Activated naive CD4-positive, alpha-beta T cell treated with anti-CD3 and anti-CD28 coated beads, Interleukin-2, amount 50 U/mL, for 72 hours (primary cell): ENCODE results near the gene BOK. TPM values are rescaled to one million over a fixed set of nuclear protein-coding genes. Genes with fewer than 3 reads are reported as not detected.

Experiments used
- ATAC-seq, 2 donors: fragments of 150-1000 bp; cut with Tn5 transposase; 2 replicates each; pipeline ENCODE4 v1.10.0; 2021; ENCODE audit warnings: mild to moderate bottlenecking in 2 of 2, moderate library complexity in 2 of 2
- DNase-seq, 2 donors: peaks; one replicate each; pipeline ENCODE4 v3.0.0; 2021 to 2022; ENCODE audit warnings: low spot score in 2 of 2
- H3K27ac Mint-ChIP-seq, 2 donors: one replicate each; pipeline ENCODE4 v1.8.0; 2022; ENCODE audit warnings: mild to moderate bottlenecking in 2 of 2, mixed read lengths in 2 of 2
- H3K36me3 Mint-ChIP-seq, 2 donors: one replicate each; pipeline ENCODE4 v1.8.0; 2022; ENCODE audit warnings: mixed read lengths in 2 of 2
- H3K9me3 Mint-ChIP-seq, 2 donors: one replicate each; pipeline ENCODE4 v1.8.0; 2022; ENCODE audit warnings: mixed read lengths in 2 of 2
- total RNA-seq, 2 donors: library from RNA; stranded (reverse); gene quantifications; one replicate each; pipeline ENCODE4 v1.2.3, GENCODE V29; 2022

The BOK gene
- total RNA-seq, 2 donors from 2014 or later = 0.35 TPM; not detected in 1

- ATAC-seq (no peak), DNase-seq (no peak)
- Mint-ChIP-seq H3K36me3 (peaks cover 4 to 9% of the 10 kb centered on the region in 2 donors), H3K9me3 (no peaks in the 10 kb centered on the region), H3K27ac (peak overlapping the region in 1 of 2 donors; percentile 36)
Measured at GRCh38 chr2:241601841-241602240, 43.3 kb downstream of the BOK start.

DNA sequence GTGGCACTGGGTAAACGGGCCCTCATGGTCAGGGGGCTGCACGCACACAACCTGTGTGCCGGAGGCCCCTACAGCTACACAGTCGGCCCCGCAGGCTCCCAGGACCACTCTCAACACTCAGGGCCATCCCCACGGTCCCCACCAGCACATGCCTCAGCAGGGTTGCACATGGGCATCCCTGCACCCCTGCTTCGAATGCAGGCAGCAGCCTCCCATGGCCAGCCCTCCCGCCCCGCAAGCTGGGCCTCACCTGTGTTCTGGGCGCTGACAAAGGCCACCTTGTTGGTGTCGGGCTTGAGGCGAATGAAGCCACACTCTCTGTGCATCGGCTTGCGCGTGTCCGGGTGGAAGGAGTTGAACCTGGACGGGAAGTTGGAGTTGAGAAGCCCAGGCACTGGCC is 44.2 kb downstream of the BOK start:
- H3K36me3 Mint-ChIP-seq = peaks cover under 1 to 15% of the 10 kb centered on the region in 2 donors
- H3K27ac Mint-ChIP-seq = no peak overlapping the region
- no peak for DNase-seq
- H3K9me3 Mint-ChIP-seq = no peaks in the 10 kb centered on the region
- no peak for ATAC-seq

- Mint-ChIP-seq H3K27ac (no peak overlapping the region), H3K36me3 (peaks cover 5 to 16% of the 10 kb centered on the region in 2 donors), H3K9me3 (no peaks in the 10 kb centered on the region)
- ATAC-seq = no peak
- DNase-seq = no peak
Measured at GRCh38 chr2:241603686-241604085, 45.1 kb downstream of the BOK start.

DNA sequence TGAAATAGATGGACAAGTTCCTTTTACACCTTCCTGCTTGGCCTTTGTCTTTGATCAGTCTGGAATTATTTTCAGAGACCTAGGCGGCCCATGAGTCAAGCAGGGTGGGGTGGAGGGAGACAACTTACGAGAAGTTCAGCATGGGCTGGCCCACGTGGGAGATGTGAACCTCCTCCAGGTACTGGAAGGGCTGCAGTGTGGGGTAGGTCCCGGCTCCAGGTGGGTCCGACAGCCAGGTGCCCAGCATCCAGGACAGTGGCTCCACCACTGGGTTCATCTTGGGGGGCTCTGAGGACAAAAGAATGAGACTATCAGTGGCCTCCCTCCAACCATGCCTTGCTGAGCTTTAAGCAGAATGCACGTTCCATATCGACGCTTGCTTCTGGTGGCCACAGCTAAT is 47.6 kb downstream of the BOK start:
- Mint-ChIP-seq H3K36me3 (peaks cover 9 to 14% of the 10 kb centered on the region in 2 donors), H3K9me3 (no peaks in the 10 kb centered on the region), H3K27ac (no peak overlapping the region)
- ATAC-seq = no peak
- no peak for DNase-seq

DNA sequence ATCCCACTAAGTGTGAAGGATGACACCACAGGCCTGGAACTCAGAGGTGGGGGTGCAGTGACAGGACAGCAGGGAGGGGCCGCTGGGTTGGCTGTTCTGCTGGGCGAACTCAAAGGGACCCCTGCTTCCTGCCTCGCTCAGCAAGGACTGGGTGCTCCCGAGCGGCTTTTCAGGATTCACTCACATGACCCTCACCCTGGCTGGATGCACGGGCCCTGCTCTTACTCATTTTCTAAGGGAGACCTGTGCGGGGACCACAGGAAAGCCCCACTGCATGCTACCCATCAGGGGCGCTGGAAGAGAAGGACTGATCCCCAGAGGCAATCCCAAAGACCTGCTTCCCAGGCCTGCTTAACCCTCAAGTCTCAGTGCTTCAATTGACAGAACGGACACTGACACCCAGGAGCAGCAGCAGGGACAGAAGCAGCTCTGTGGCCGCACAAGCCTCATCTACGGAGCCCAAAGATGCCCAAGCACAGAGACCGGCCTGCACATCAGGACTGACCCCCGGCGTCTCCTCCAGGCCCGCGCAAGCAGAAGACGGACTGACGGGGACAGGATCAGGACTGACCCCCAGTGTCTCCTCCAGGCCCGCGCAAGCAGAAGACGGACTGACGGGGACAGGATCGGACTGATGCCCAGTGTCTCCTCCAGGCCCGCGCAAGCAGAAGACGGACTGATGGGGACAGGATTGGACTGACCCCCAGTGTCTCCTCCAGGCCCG is 48.8 kb downstream of the BOK start:
- Mint-ChIP-seq H3K27ac (no peak overlapping the region), H3K36me3 (peaks cover 7 to 9% of the 10 kb centered on the region in 2 donors), H3K9me3 (no peaks in the 10 kb centered on the region)
- DNase-seq (no peak), ATAC-seq (no peak)

- DNase-seq (no peak), ATAC-seq (peak in 1 of 2 donors; percentile 8)
- Mint-ChIP-seq H3K9me3 (no peaks in the 10 kb centered on the region), H3K36me3 (peaks cover 7 to 9% of the 10 kb centered on the region in 2 donors), H3K27ac (no peak overlapping the region)
Measured at GRCh38 chr2:241608881-241609280, 50.3 kb downstream of the BOK start.

- Mint-ChIP-seq H3K27ac (peak overlapping the region; percentile 80 to 90), H3K36me3 (peaks cover 7 to 9% of the 10 kb centered on the region in 2 donors), H3K9me3 (no peaks in the 10 kb centered on the region)
- peak; percentile 98 to 99 for ATAC-seq
- DNase-seq = peak; percentile 79 to 96
Measured at GRCh38 chr2:241609859-241610793, 51.6 kb downstream of the BOK start.

GRCh38 chr2:241611062-241611461 is 52.5 kb downstream of the BOK start:
- ATAC-seq = no peak
- Mint-ChIP-seq H3K36me3 (peaks cover 9 to 12% of the 10 kb centered on the region in 2 donors), H3K27ac (peak overlapping the region in 1 of 2 donors; percentile 80), H3K9me3 (no peaks in the 10 kb centered on the region)
- DNase-seq = no peak

- Mint-ChIP-seq H3K27ac (no peak overlapping the region), H3K9me3 (no peaks in the 10 kb centered on the region), H3K36me3 (peaks cover 11 to 12% of the 10 kb centered on the region in 2 donors)
- DNase-seq (no peak), ATAC-seq (no peak)
Measured at GRCh38 chr2:241612156-241613016, 53.8 kb downstream of the BOK start.

DNA sequence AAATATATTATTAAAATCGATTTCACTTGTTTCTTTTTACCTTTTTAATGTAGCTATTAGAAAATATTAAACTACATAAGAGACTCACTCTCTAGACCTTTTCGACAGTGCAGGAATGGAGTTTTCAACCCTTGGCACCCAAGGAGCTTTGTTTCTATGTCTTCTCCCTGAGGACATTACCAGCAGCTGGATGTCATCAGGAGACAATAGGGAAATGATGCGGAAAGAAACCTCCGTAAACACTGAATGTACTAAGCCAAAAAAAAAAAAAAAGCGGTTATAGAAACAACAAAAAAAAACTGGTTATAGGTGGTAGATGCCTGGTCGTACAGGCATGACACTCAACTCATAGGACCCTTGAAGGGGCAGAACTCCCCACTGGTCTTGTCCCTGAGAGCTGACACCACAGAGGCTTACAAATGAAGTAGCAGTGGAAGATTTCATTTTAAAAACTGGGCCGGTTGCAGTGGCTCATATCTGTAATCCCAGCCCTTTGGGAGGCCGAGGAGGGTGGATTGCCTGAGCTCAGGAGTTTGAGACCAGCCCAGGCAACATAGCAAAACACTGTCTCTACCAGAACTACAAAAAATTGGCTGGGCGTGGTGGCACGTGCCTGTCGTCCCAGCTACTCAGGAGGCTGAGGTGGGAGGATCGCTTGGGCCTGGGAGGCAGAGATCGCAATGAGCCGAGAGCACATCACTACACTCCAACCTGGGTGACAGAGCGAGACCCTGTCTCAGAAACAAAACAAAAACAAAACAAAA is 54.7 kb downstream of the BOK start:
- Mint-ChIP-seq H3K36me3 (peaks cover 11 to 20% of the 10 kb centered on the region in 2 donors), H3K27ac (no peak overlapping the region), H3K9me3 (no peaks in the 10 kb centered on the region)
- no peak for ATAC-seq
- DNase-seq = no peak

GRCh38 chr2:241615041-241615440 is 56.5 kb downstream of the BOK start:
- ATAC-seq = no peak
- no peak for DNase-seq
- peaks cover 16 to 26% of the 10 kb centered on the region in 2 donors for H3K36me3 Mint-ChIP-seq
- peaks cover 4 to 9% of the 10 kb centered on the region in 2 donors for H3K9me3 Mint-ChIP-seq
- H3K27ac Mint-ChIP-seq = no peak overlapping the region

DNA sequence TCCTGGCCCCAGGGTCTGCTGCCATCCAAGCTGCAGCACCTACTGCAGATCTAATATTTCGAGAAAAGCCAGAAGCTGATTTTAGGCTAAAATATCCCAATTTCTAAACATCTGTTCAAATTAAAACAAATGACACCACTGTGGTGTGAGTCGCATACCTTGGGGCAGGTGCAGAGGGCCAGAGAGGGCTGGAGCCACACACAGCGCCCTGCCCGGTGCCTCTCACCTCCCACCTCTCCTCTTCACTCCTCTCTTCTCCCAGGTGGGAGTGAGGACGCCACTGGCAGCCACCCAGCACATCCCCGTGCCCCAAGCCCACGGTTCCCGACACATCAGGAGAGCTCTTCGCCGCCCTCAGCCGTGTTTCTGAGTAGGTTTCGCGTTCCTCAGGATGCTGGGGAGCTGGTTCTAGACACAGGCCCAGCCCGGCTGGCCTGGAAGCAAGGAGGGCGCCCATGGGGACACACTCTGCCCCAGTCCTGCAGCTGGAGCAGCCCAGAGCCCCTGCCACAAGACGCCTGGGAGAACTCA is 57.0 kb downstream of the BOK start:
- no peak for DNase-seq
- Mint-ChIP-seq H3K36me3 (peaks cover 18 to 28% of the 10 kb centered on the region in 2 donors), H3K9me3 (peaks cover 5 to 14% of the 10 kb centered on the region in 2 donors), H3K27ac (peak overlapping the region; percentile 49 to 96)
- ATAC-seq = no peak

- Mint-ChIP-seq H3K36me3 (peaks cover 23 to 36% of the 10 kb centered on the region in 2 donors), H3K9me3 (peaks cover 11 to 20% of the 10 kb centered on the region in 2 donors), H3K27ac (peak overlapping the region; percentile 49 to 96)
- DNase-seq (no peak), ATAC-seq (no peak)
Measured at GRCh38 chr2:241616168-241617125, 57.9 kb downstream of the BOK start.

DNA sequence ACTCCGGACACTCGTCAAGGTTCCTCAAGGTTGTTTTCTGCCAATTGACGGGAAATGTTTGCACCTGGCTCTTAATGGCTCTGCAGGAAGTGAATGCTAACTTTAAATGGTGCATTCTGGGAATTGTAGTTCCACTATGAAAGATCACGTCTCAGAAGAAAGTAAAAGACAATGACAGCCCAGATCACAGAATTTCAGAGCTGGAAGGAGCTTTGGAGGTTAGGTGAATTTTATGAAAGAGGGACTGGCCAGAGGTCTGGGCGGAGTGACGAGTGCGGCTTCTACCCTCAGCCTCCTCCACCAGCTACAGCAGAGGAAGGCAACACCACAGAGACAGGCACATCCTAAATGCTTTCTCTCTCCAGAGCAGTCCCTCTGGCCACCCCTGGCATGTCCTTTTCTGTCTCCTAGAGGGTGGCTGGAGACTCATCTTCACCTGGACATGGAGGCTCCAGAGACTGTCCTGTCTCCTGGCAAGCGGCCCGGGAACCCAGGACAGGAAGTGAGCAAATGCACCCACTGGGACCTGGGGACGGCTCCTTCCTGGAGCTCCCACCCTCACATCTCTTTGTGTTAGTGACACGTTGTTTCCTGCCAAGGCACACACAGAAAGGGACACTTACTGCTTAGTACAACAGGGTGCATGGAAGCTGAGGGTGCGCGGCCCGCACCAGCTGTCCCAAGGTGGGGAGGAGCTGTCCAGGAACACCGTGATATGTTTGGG is 59.0 kb downstream of the BOK start:
- peak overlapping the region; percentile 73 to 94 for H3K27ac Mint-ChIP-seq
- H3K36me3 Mint-ChIP-seq = peaks cover 26 to 40% of the 10 kb centered on the region in 2 donors
- peaks cover 13 to 23% of the 10 kb centered on the region in 2 donors for H3K9me3 Mint-ChIP-seq
- ATAC-seq (peak in 1 of 2 donors; percentile 19), DNase-seq (peak in 1 of 2 donors; percentile 25)
